K562 (cell line): ENCODE measurements around the gene PLCB3. TPM values are rescaled to one million over a fixed set of nuclear protein-coding genes. Genes with fewer than 3 reads are reported as not detected.

Experiments used
- ARNT ChIP-seq, 2 experiments: fragments of 450-650 bp; IDR thresholded peaks; 2 replicates each; pipeline ENCODE4 v1.6.1; 2016; ENCODE audit warnings: mild to moderate bottlenecking in 1 of 2
- BCOR ChIP-seq: fragments of 450-650 bp; IDR thresholded peaks from 2 replicates; pipeline ENCODE4 v1.6.1; 2016
- CREM ChIP-seq: IDR thresholded peaks from 2 replicates; pipeline ENCODE4 v1.6.1; 2014; ENCODE audit warnings: antibody characterized with exemption, low read depth
- CTBP1 ChIP-seq: fragments of 450-650 bp; IDR thresholded peaks from 2 replicates; pipeline ENCODE4 v1.6.1; 2016; ENCODE audit warnings: borderline replicate concordance
- E2F4 ChIP-seq: sonication (generic); formaldehyde crosslinking; IDR thresholded peaks from 2 replicates; pipeline ENCODE4 v1.8.0; 2022; ENCODE audit warnings: mild to moderate bottlenecking, low read depth, missing genetic modification reagents
- GATAD2A ChIP-seq: fragments of 450-650 bp; IDR thresholded peaks from 2 replicates; pipeline ENCODE4 v1.6.1; 2017
- KAT7 ChIP-seq: sonication (generic); formaldehyde crosslinking; IDR thresholded peaks from 2 replicates; pipeline ENCODE4 v1.8.0; 2022; ENCODE audit warnings: missing genetic modification reagents, mild to moderate bottlenecking, borderline replicate concordance
- MAZ ChIP-seq, 2 experiments: fragments of 450-650 bp in 1 of 2; sonication (generic) in 1 of 2; formaldehyde crosslinking; IDR thresholded peaks in 1 of 2; conservative IDR thresholded peaks in 1 of 2; 2 replicates each; pipeline versions ENCODE4 v1.4.0 to v1.5.0; 2020; ENCODE audit warnings: mild to moderate bottlenecking in 1 of 2, missing genetic modification reagents in 1 of 2
- NFIC ChIP-seq: fragments of 450-650 bp; IDR thresholded peaks from 2 replicates; pipeline ENCODE4 v1.6.1; 2017; ENCODE audit warnings: mild to moderate bottlenecking, inconsistent platforms
- RERE ChIP-seq: sonication (generic); formaldehyde crosslinking; IDR thresholded peaks from 2 replicates; pipeline ENCODE4 v1.8.0; 2023; ENCODE audit warnings: missing genetic modification reagents, mild to moderate bottlenecking, borderline replicate concordance
- RNF219 ChIP-seq: fragments of 250-450 bp; sonication (Bioruptor Pico); IDR thresholded peaks from 2 replicates; pipeline ENCODE4 v1.5.0; 2022; ENCODE audit warnings: mild to moderate bottlenecking
- YBX1 ChIP-seq: fragments of 450-650 bp; IDR thresholded peaks from 2 replicates; pipeline ENCODE4 v1.7.1; 2016; ENCODE audit warnings: mild to moderate bottlenecking
- ZEB2 ChIP-seq: fragments of 450-650 bp; IDR thresholded peaks from 2 replicates; pipeline ENCODE4 v1.6.1; 2016
- ZNF592 ChIP-seq: fragments of 450-650 bp; IDR thresholded peaks from 2 replicates; pipeline ENCODE4 v1.6.1; 2017; ENCODE audit warnings: antibody characterized with exemption, mild to moderate bottlenecking
- ZNF644 ChIP-seq: fragments of 200-800 bp; sonication (Bioruptor generic); IDR thresholded peaks from 2 replicates; pipeline ENCODE4 v1.6.1; 2016; ENCODE audit warnings: low read depth, missing genetic modification characterization, missing compliant biosample characterization
- polyA plus RNA-seq, 8 experiments: library from polyadenylated mRNA; depleted of rRNA in 4 of 8; stranded (reverse) in 5 of 8; unstranded in 3 of 8; fragments of >200 nt; fragmentation: Nextera tagmentation in 2 of 8; fragmentation: Illumina TruSeq in 1 of 8; extraction: Ambion mirVana in 2 of 8; extraction: Trizol in 1 of 8; gene quantifications; 2 replicates each; pipeline versions ENCODE4 v1.2.1 to v1.2.3, GENCODE V29; 2011 to 2014; ENCODE audit warnings: inconsistent platforms in 1 of 8, missing spikeins in 1 of 8
- total RNA-seq, 7 experiments: library from RNA; depleted of rRNA in 6 of 7; stranded (reverse); fragments of >200 nt in 6 of 7; fragmentation: Illumina TruSeq in 2 of 7; extraction: Trizol in 2 of 7; gene quantifications; 2 replicates each; pipeline versions ENCODE4 v1.2.1 to v1.2.3, GENCODE V29; 2011 to 2021; ENCODE audit warnings: low replicate concordance in 1 of 7

PLCB3 gene
- total and polyA plus RNA-seq, 9 of the 15 experiments (the other 6 are each of a cell fraction or from before 2014, with no cell fraction given): 0.31 to 44.8 (median 14.6) TPM

- TF ChIP-seq RERE (CRISPR knock-in tag): no peak
- TF ChIP-seq CREM: no peak
- no peak for TF ChIP-seq YBX1
- peak; percentile 84; the same call in 1 of the 2 replicates for TF ChIP-seq CTBP1
- peak; percentile 89; the same call in 1 of the 2 replicates for TF ChIP-seq KAT7 (CRISPR knock-in tag)
- TF ChIP-seq ARNT (IDR thresholded peaks at IDR 0.05): 0 out of 4 replicates have a peak, but pooled peaks of 1 of the 2 experiments have one; percentile 57
- TF ChIP-seq GATAD2A: 0 out of 2 replicates have a peak, but pooled peaks have one; percentile 41
- TF ChIP-seq BCOR: peak; percentile 11; the same call in 1 of the 2 replicates
- peak; percentile 91 for TF ChIP-seq NFIC
- TF ChIP-seq ZEB2: peak; percentile 70
- TF ChIP-seq RNF219 (CRISPR knock-in tag): no peak
- peak; percentile 34; the same call in 1 of the 2 replicates for TF ChIP-seq ZNF592
- 0 out of 4 replicates have a peak, but pooled peaks of 1 of the 2 experiments have one; percentile 50 for TF ChIP-seq MAZ (CRISPR knock-in tag; conservative IDR thresholded peaks at IDR 0.05 in 1 of 2, IDR thresholded peaks at IDR 0.05 in 1 of 2)
- no peak for TF ChIP-seq ZNF644 (tag)
- TF ChIP-seq E2F4 (CRISPR knock-in tag): 0 out of 2 replicates have a peak, but pooled peaks have one; percentile 16
Observed at GRCh38 chr11:64316672-64317324, 65.5 kb downstream of the PLCB3 start (continued).
